Measurements from ENCODE around the gene STPG3.
"Not testable (repeated sequence)": the region's sequence is repeated elsewhere in the genome, so short reads cannot be mapped to it uniquely, and the experiment has no call there.

The STPG3 gene

DNA sequence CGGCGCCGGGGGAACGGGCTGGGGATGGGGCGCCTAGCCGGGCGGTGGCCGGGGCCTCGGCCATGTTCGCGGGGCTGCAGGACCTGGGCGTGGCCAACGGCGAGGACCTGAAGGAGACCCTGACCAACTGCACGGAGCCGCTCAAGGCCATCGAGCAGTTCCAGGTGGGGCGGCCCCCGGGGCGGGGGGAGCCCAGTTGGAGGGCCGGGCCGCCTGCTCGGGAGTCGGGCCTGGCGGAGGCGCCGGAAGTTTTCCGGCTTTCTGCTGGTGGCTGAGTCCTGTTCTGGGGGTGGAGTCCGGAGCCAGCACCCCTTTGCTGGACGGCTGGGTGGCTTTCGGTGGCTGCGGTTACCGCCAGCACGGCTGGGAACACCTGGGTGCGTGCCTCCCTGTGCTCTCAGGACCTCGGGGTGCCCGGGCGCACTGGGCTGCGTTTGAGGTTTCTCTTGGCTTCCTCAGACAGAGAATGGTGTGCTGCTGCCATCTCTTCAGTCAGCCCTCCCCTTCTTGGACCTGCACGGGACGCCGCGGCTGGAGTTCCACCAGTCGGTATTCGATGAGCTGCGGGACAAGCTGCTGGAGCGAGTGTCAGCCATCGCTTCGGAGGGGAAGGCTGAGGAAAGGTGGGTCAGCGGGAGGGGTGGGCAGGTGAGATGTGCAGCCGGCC, 4.5 kb downstream of the STPG3 start:
- in situ Hi-C loops (cut with MboI; ENCODE audit: low pct_unique_long_range_greater_than_20kb, low sequenced_read_pairs) = no loop called here
- peak; percentile 45 for DNase-seq

DNA sequence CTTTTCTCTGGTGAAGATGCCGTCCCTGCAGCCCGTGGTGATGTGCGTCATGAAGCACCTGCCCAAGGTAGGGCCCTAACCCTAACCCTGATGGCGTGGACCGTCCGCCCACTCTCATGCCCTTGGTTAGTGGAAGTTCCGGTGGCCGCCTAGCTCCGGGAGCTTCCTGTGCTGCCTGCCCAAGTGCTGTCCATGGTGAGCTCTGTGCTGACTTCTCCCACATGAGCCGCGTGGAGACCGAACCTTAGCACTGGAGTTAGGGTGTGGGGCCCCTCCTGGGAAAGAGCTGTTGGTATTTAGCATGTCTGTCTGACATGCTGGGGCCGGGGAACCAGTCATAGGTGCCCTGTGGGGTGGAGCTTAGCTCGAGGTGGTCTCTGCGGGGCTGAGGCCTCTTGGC, 5.3 kb downstream of the STPG3 start:
- DNase-seq = no peak
- in situ Hi-C loops (cut with MboI; ENCODE audit: low pct_unique_long_range_greater_than_20kb, low sequenced_read_pairs) = no loop called here

DNA sequence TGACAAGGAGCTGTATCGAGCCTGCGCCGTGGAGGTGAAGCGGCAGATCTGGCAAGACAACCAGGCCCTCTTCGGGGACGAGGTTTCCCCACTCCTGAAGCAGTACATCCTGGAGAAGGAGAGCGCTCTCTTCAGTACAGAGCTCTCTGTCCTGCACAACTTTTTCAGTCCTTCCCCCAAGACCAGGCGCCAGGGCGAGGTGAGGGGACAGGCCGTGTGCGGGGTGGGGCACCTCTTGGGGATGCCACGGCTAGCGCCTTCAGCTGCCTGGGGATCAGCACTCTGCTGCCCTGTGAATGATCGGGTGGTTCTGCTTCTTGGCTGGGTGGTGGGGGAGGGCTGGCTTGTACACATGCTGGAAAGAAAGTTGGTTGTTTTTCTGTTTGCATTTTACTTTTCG, 5.8 kb downstream of the STPG3 start:
- in situ Hi-C loops (cut with MboI; ENCODE audit: low pct_unique_long_range_greater_than_20kb, low sequenced_read_pairs) = no loop called here
- no peak for DNase-seq

DNA sequence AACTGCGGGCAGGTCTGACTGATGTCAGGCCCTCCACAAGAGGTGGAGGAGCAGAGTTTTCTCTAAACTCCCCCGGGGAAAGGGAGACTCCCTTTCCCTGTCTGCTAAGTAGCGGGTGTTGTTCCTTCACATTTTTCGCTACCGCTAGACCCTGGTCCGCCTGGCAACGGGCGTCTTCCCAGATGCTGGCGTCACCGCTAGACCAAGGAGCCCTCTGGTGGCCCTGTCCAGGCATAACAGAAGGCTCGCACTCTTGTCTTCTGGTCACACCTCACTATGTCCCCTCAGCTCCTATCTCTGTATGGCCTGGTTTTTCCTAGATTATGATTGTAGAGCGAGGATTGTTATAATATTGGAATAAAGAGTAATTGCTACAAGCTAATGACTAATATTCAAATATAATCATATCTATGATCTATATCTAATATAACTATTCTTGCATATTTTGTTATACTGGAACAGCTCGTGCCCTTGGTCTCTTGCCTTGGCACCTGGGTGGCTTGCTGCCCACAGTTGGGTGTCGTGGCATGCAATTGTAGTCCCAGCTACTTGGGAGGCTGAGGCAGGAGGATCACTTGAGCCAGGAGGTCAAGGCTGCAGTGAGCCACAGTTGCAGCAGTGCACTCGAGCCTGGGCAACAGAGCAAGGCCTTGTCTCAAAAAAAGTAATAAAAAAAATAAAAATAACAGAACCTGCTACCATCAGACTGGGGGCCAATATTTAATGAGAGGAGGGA, 11.3 kb downstream of the STPG3 start:
- in situ Hi-C loops (cut with MboI; ENCODE audit: low pct_unique_long_range_greater_than_20kb, low sequenced_read_pairs); DNase-seq: not testable (repeated sequence)

DNA sequence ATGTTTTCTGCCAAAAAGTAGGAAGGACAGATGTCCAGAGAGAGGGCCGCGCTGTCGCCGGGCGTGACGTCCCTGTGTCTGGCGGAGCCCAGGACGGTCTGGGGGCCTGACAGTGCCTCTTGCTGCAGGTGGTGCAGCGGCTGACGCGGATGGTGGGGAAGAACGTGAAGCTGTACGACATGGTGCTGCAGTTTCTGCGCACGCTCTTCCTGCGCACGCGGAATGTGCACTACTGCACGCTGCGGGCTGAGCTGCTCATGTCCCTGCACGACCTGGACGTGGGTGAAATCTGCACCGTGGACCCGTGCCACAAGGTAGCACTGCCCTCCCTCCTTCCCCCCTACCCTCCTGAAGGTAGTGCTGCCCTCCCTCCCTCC, 11.8 kb downstream of the STPG3 start:
- DNase-seq = no peak
- in situ Hi-C loops (cut with MboI; ENCODE audit: low pct_unique_long_range_greater_than_20kb, low sequenced_read_pairs) = no loop called here

DNA sequence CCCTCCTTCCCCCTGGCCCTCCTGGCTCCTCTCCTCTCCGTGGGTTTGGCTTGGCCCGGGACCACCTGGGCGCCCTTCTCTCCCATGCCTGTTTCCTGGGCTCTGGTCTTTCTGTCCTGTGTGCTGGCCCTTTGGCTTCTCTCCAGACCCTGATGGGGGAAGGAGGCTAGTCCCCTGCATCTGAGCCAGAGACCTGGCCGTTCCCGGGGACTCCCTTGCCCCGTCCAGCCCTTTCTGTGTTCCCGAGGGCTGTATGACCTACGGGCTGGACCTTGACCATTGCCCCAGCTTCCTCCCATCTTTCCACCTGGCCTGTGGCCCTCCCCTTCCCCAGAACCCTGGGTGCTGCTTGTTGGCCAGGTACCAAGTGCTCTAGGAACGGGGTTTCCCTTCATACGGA, 12.4 kb downstream of the STPG3 start:
- in situ Hi-C loops (cut with MboI; ENCODE audit: low pct_unique_long_range_greater_than_20kb, low sequenced_read_pairs) = no loop called here
- no peak for DNase-seq

DNA sequence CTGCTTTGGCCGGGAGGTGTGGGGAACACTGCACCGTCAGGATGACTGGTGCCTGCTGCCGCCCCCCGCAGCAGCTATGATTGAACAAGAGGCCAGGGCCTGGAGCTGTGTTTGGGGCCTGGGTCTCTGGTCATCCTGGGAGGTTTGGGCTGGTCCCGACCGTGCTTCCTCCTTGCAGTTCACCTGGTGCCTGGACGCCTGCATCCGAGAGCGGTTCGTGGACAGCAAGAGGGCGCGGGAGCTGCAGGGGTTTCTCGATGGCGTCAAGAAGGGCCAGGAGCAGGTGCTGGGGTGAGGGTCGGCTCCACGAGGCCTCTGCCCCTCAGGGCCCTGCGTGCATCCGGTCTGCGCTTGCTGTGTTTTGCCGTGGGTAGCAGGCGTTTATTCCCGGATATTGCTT, 13.0 kb downstream of the STPG3 start:
- in situ Hi-C loops (cut with MboI; ENCODE audit: low pct_unique_long_range_greater_than_20kb, low sequenced_read_pairs) = no loop called here
- no peak for DNase-seq

DNA sequence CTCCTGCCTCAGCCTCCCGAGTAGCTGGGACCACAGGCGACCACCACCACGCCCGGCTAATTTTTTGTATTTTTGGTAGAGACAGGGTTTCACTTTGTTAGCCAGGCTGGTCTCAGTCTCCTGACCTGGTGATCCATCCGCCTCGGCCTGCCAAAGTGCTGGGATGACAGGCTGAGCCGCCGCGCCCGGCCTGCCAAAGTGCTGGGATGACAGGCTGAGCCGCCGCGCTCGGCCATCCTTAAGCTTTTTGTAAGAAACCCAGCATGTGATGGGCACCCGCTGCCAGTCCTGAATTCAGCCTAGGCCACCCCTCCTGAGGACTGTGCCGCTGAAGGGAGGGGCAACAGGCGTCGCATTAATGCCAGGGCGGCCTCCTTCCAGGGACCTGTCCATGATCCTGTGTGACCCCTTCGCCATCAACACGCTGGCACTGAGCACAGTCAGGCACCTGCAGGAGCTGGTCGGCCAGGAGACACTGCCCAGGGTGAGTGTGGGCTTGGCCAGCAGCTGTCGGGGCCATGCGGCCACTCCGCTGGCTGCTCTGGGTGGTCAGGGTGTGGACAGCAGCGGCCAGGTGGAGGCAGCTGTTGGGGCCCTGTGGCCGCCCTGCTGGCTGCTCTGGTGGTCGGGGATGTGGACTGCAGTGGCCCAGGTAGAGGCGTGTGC, 14.5 kb downstream of the STPG3 start:
- no peak for DNase-seq
- in situ Hi-C loops (cut with MboI; ENCODE audit: low pct_unique_long_range_greater_than_20kb, low sequenced_read_pairs) = no loop called here

DNA sequence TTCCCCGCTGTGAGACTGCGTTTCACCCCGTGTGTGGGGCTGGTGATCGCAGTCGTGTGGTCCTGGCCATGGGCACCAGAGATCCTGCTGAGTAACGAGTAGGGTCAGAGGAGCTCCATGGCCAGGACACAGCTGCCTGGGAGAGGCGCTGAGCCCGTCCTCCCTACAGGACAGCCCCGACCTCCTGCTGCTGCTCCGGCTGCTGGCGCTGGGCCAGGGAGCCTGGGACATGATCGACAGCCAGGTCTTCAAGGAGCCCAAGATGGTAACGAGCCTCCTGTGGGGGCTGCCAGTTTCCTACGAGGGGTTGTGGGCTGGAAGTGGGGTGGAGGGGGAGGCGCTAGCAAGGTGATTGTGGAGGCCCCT, 15.1 kb downstream of the STPG3 start:
- in situ Hi-C loops (cut with MboI; ENCODE audit: low pct_unique_long_range_greater_than_20kb, low sequenced_read_pairs) = no loop called here
- DNase-seq = no peak

DNA sequence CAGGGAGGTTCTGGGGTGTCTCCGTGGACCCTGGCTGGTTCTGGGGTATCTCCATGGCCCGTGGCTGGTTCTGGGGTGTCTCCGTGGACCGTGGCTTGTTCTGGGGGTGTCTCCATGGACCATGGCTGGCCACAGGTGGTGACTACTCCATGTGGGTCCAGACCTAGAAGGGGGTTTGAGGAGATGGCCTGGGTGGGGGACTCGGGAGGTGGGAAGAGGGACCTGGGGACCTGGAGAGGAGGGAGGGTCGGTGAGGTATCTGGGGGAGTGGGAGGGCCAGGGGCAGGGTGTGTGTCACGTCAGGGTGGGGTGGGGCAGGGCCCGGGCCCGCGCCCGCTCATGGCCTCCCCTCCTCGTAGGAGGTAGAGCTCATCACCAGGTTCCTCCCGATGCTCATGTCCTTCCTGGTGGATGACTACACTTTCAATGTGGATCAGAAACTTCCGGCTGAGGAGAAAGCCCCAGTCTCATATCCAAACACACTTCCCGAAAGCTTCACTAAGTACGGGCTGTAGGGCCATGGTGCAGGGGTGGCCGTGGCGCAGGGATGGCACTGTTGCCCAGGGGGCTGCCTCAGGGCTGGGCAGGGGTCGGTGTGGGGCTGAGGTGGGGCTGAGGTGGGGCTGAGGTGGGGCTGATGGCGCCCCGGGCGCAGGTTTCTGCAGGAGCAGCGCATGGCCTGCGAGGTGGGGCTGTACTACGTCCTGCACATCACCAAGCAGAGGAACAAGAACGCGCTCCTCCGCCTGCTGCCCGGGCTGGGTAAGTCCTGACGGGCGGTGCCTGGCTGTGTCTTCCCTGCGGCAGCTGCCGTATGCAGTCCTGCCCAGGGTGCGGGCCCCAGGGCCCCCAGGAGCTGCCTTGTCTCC, 15.7 kb downstream of the STPG3 start:
- DNase-seq = no peak
- in situ Hi-C loops (cut with MboI; ENCODE audit: low pct_unique_long_range_greater_than_20kb, low sequenced_read_pairs) = no loop called here

DNA sequence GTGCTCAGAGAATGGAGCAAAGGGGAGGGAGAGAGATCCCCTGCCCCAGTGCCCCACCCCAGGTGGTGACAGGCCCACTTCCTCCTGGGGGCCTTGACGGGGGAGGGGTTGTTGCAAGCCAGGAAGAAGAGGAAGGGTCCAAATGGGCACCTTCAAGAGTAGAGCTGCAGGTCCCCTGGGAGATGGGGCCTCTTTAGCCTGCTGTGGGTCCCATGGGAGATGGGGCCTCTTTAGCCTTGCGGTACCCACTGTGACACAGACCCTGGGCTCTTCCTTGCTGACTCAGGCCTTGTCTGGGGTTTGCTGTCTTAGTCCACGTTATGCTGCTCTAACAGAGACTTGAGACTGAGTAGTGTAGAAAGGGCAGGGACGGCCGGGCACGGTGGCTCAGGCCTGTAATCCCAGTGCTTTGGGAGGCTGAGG, 16.9 kb downstream of the STPG3 start:
- in situ Hi-C loops (cut with MboI; ENCODE audit: low pct_unique_long_range_greater_than_20kb, low sequenced_read_pairs) = no loop called here

DNA sequence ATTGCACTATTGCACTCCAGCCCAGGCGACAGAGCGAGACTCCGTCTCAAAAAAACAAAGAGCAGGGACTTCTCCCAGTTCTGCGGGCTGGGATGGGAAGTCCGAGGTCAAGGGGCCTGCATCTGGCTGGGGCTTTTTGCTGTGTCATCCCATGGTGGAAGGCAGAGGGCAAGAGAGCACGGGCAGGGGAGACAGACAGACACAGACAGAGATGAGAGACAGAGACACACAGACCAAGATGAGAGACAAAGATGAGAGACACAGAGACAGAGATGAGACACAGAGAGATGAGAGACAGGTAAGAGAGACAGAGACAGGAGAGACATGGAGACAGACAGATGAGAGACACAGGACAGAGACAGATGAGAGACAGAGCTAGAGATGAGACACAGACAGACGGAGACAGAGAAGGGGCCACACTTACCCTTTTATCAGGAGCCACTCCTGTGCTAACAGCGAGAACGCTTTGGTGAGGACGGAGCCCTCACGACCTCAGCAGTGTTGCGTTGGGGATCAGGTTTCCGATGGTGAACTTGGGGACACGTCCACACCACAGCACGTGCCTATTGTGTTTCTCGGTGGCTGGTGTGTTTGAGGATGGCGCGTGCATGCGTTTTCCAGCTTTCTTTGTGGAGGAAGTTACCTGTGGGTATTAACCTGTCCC, 17.6 kb downstream of the STPG3 start:
- DNase-seq = no peak
- in situ Hi-C loops (cut with MboI; ENCODE audit: low pct_unique_long_range_greater_than_20kb, low sequenced_read_pairs) = no loop called here

More for the DNA sequence above, 16.9 kb downstream of the STPG3 start:
- no peak for DNase-seq

DNA sequence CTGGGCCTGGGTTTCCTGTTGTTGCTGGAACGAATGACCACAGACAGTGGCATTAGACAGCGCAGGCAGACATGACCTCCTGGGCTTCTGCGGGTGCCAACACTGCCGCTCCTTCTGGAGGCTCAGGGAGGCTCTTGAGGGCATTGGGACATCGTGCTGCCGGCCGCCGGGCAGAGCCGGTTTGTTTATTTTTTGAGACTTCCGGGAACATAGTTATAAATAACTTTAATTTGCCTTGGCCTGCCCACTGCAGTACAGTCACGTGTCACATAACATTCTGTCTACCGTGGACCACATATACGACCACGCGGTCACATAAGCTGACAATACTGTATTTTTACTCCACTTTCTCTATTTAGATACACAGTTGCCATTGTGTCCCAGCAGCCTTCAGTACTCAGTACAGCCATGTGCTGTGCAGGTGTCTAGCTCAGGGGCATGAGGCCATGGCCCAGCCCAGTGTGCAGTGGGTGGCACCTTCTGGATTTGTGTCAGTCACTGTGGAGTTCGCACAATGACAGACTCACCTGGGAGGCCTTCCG, 18.2 kb downstream of the STPG3 start:
- DNase-seq = no peak
- in situ Hi-C loops (cut with MboI; ENCODE audit: low pct_unique_long_range_greater_than_20kb, low sequenced_read_pairs) = no loop called here

DNA sequence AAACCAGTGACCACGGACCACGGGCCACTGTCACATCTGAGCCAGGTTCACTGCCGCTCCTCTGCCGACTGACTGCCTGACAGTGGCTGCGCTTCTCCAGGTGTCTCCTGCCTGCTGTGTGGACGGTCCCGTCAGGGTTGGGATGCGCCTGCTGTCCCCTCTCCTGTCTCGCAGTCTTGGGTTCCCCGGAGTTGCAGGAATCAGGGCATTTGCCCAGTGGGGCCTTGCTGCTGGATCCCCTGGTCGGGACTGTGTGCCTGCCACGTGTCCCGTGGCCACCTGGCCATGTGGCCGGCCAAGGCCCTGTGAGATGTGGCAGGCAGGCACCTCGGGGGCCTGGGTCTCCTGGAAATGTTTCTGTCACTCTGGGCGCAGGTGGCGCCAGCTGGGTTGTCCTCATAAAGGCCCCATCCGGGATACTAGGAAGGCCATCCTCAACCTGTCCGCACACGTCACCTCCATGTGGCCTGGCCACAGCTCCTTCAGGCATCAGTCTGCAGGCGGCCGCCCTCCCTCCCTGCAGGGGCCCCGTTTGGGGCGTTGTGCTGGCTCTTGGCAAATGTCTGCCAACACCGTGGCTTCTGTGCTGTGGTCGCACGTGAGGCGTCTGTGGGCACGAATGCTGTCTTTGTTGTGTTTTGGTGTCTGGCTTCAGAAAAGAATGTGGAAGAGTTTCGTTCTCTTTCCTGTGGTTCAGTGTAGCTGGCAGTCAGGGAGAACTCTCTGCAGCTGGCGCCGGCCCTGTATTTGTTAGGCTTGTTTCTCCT, 20.0 kb downstream of the STPG3 start:
- no peak for DNase-seq
- in situ Hi-C loops (cut with MboI; ENCODE audit: low pct_unique_long_range_greater_than_20kb, low sequenced_read_pairs) = no loop called here

DNA sequence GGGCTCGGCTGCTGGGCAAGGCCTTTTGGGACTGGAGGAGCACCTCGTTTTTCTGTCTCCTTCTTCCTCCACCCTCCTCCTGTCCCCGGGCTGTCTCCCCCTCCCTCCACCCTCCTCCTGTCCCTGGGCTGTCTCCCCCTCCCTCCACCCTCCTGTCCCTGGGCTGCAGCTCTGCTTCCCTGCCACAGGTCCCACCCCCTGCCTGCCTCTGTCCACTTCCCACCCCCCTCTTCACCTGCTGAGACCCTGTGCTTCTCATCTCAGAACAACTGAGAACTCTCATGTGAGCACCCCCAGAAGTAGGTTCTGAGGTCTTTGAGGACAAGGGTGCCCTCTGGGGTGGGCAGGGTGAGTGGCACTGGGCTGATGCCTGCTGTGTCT, 20.6 kb downstream of the STPG3 start:
- DNase-seq = no peak
- in situ Hi-C loops (cut with MboI; ENCODE audit: low pct_unique_long_range_greater_than_20kb, low sequenced_read_pairs) = no loop called here

DNA sequence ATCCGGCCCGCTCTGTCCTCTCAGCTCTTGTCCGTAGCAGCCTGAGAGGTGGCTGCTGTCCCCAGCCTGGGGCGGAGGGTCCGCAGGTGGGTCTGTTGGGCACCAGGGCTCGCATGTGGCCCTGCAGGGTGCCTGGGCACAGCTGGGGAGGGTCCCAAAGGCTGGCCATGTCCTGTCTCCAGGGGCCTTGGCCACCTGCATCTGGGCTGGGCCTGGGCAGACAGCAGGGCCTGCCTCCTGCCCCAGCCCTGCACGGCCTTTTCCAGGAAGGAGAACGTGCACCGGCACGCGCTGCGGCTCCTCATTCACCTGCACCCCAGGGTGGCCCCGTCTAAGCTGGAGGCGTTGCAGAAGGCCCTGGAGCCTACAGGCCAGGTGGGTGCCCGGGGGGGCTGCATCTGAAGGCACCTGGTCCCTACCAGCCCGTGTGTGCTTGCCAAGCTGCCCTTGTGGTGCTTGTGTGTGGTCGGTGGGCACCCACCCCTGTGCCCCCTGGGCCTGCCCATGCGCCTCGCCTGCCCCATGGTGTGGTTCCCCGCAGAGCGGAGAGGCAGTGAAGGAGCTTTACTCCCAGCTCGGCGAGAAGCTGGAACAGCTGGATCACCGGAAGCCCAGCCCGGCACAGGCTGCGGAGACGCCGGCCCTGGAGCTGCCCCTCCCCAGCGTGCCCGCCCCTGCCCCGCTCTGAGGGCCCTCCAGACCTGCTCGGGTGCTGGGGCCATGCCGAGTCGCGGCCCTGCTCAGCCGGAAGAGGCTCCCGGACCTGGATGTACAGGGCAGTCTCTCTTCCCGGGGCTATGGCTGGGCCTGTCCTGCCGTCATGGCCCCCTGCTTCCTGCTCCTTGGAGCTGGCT, 21.4 kb downstream of the STPG3 start:
- DNase-seq = no peak
- in situ Hi-C loops (cut with MboI; ENCODE audit: low pct_unique_long_range_greater_than_20kb, low sequenced_read_pairs) = no loop called here

DNA sequence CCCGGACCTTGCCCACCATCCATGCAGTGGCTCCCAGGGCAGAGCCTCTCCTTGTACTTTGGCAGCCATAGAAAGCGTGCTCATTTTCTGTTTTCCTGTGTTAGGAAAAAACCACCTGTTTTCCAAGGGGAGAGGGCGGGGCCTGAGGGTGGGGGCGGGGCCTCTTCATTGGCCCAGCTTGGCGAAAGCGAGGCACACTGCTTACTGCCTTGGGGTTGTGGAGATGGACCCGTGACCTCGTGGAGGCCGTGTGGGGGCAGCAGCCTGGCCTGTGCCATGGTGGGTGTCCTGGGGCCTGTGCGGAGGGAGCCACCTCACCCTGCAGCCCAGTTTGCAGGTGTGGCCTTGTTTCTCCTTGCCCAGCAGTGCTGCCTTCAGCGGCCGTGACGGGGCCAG, 22.0 kb downstream of the STPG3 start:
- in situ Hi-C loops (cut with MboI; ENCODE audit: low pct_unique_long_range_greater_than_20kb, low sequenced_read_pairs) = no loop called here
- no peak for DNase-seq
